Heart right ventricle (tissue), 16 donors: ENCODE measurements around the gene TMEM134. TPM values are rescaled to one million over a fixed set of nuclear protein-coding genes. Genes with fewer than 3 reads are reported as not detected.

Source experiments
- ATAC-seq, 8 donors: fragments of 200-7000 bp; cut with Tn5 transposase; one replicate each; pipeline ENCODE4 v1.9.1; 2020; ENCODE audit warnings: mild to moderate bottlenecking in 8 of 8, moderate library complexity in 8 of 8, moderate number of reproducible peaks in 1 of 8
- DNase-seq, 2 donors: peaks; one replicate each; pipeline ENCODE4 v3.0.0-alpha.2; 2020
- H3K27ac ChIP-seq, 10 donors: fragments of 200-600 bp; sonication (generic) in 2 of 10; one replicate each; pipeline versions ENCODE4 v1.5.0 to v1.8.0; 2020 to 2022; ENCODE audit warnings: mild to moderate bottlenecking in 3 of 10
- H3K27me3 ChIP-seq, 7 donors: fragments of 200-600 bp; one replicate each; pipeline ENCODE4 v1.8.0; 2021 to 2022; ENCODE audit warnings: mild to moderate bottlenecking in 2 of 7
- H3K36me3 ChIP-seq, 9 donors: fragments of 200-600 bp; sonication (generic) in 1 of 9; one replicate each; pipeline versions ENCODE4 v1.5.0 to v1.8.0; 2020 to 2022; ENCODE audit warnings: mild to moderate bottlenecking in 2 of 9
- H3K4me1 ChIP-seq, 9 donors: fragments of 200-600 bp; sonication (generic) in 1 of 9; one replicate each; pipeline versions ENCODE4 v1.5.0 to v1.8.0; 2020 to 2022; ENCODE audit warnings: mild to moderate bottlenecking in 4 of 9
- H3K4me3 ChIP-seq, 10 donors: fragments of 200-600 bp; sonication (generic) in 2 of 10; one replicate each; pipeline versions ENCODE4 v1.5.0 to v1.8.0; 2020 to 2022; ENCODE audit warnings: mild to moderate bottlenecking in 7 of 10, moderate library complexity in 2 of 10
- H3K9me3 ChIP-seq, 11 donors: fragments of 200-600 bp in 10 of 11; sonication (generic) in 2 of 11; one replicate each; pipeline versions ENCODE4 v1.5.0 to v1.8.0; 2013 to 2022; ENCODE audit warnings: mild to moderate bottlenecking in 2 of 11, control low read depth in 1 of 11, moderate library complexity in 1 of 11
- WGBS, 2 donors: extraction: QIAGEN DNeasy Blood & Tissue Kit; methylation state at CpG; one replicate each; pipeline ENCODE4 v1.1.7; 2013; ENCODE audit warnings: inconsistent platforms in 1 of 2; 5-methylcytosine and 5-hydroxymethylcytosine counted together
- intact Hi-C, 10 donors: fragments of 100-400 bp; cut with DNase I; formaldehyde crosslinking; loops; one replicate each; pipeline versions ENCODE4 v1.11.1 to v1.14.2; 2022
- polyA plus RNA-seq, 2 donors: library from polyadenylated mRNA; stranded (reverse); fragments of 200-250 nt; gene quantifications; one replicate each; pipeline ENCODE4 v1.2.3, GENCODE V29; 2013
- total RNA-seq, 10 donors: library from RNA; stranded (reverse); fragmentation: NEBNext Ultra II Directional in 3 of 10; extraction: Animal tissue kit (Norgen Biotek cat#: 25700) in 3 of 10; gene quantifications; one replicate each; pipeline versions ENCODE4 v1.2.1 to v1.2.4, GENCODE V29; 2021 to 2023
- TF ChIP-seq, protein P1 (sequence below), 9 donors: fragments of 200-600 bp; sonication (generic) in 2 of 9; IDR thresholded peaks; one replicate each; pipeline versions ENCODE4 v1.5.0 to v1.8.0; 2021 to 2022; ENCODE audit warnings: antibody characterized with exemption in 9 of 9, mild to moderate bottlenecking in 5 of 9, moderate library complexity in 1 of 9
- donor health status: Arrhythmogenic right ventricular cardiomyopathy.
- donor health status: ischemic (EF 13 %, LVEDD 7.1; RV severe dilation, severe dysfunction).
- donor health status: healthy with polysubstance abuse.
- donor health status: DM: no; HTN: yes; CAD: no.
- donor health status: DM: no; HTN: no; CAD: no.
- donor health status: ischemic (EF 25% LVEDD 6.9; RV normal size, moderate dysfunction).
- donor health status: ischemic (EF 25% LVEDD 5.7; RV mildly dilated, moderate dysfunction).
- donor health status: healthy.
- donor health status: DM: yes; HTN: yes; CAD: no.
- donor health status: Ischemic cardiomyopathy.
- donor health status: ischemic (EF 35%, LVEDD 5.7; RV mildly dilated, moderate dysfunction).
- donor health status: nonischemic (EF 11% LVEDD 7.7; RV severe dilation, severe dysfunction).
- donor health status: DM: yes; HTN: yes; CAD: no.
- donor health status: PGD.
- donor health status: ischemic (EF 29% LVEDD 5.4; RV normal size, mild dysfunction).
- donor health status: nonischemic (EF 23%, LVEDD 6.1; RV moderate dilation, normal function).

The TMEM134 gene
- total and polyA plus RNA-seq, 12 donors = 69.8 to 104 (median 81.2) TPM

DNA sequence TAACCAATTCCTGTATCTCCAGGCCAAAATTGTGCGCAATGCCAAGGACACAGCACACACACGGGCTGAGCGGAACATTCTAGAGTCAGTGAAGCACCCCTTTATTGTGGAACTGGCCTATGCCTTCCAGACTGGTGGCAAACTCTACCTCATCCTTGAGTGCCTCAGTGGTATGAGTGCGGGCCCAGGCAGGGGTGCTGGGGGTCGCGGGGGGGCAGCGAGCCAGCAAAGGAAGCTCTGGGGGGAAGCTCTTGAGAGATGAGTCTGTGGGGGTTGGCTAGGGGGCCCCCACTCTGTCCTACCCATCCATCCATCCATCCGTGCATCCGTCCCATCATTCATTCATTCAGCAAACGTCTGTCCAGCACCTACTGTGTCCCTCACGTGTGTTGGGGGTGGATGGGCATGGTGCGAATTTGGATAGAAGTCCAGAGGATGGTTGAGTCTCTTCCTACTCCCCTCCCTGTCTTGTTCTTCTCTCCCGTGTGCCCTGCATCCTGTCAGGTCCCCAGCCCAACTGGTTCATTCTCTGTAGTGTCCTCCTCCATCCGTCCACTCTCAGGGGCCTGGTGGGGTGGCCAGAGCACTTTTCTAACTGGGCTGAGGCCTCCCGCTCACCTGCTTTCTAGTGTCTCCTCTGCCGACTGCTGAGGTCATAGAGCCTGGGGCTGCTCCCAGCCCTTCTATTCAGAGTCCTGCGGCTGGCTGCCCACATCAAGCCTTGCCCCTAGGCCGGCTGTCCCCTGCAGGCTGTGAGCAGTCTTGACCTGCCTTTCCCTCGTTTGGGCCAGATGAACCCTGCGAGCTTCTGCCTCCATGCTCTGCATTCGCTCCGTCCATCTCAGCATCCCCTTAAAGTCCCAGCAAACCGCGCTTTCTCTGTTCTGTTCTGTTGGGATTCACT lies 37.5 kb downstream of the TMEM134 start:
- intact Hi-C loops = no loop called here
- Histone ChIP-seq H3K36me3 (peaks cover 0 to 69% (median 25%) of the 10 kb centered on the region in 9 donors), H3K27ac (no peak overlapping the region), H3K27me3 (no peaks in the 10 kb centered on the region), H3K4me3 (no peak overlapping the region), H3K4me1 (peaks cover 0 to 32% (median 20%) of the 10 kb centered on the region in 9 donors), H3K9me3 (no peaks in the 10 kb centered on the region)
- 93 to 95% methylated on average over 24 of the region's 24 CpGs for WGBS, 2 donors
- DNase-seq (no peak), ATAC-seq (no peak)
- TF ChIP-seq, protein P1, sequence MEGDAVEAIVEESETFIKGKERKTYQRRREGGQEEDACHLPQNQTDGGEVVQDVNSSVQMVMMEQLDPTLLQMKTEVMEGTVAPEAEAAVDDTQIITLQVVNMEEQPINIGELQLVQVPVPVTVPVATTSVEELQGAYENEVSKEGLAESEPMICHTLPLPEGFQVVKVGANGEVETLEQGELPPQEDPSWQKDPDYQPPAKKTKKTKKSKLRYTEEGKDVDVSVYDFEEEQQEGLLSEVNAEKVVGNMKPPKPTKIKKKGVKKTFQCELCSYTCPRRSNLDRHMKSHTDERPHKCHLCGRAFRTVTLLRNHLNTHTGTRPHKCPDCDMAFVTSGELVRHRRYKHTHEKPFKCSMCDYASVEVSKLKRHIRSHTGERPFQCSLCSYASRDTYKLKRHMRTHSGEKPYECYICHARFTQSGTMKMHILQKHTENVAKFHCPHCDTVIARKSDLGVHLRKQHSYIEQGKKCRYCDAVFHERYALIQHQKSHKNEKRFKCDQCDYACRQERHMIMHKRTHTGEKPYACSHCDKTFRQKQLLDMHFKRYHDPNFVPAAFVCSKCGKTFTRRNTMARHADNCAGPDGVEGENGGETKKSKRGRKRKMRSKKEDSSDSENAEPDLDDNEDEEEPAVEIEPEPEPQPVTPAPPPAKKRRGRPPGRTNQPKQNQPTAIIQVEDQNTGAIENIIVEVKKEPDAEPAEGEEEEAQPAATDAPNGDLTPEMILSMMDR (IDR thresholded peaks at IDR 0.05) = no peak

DNA sequence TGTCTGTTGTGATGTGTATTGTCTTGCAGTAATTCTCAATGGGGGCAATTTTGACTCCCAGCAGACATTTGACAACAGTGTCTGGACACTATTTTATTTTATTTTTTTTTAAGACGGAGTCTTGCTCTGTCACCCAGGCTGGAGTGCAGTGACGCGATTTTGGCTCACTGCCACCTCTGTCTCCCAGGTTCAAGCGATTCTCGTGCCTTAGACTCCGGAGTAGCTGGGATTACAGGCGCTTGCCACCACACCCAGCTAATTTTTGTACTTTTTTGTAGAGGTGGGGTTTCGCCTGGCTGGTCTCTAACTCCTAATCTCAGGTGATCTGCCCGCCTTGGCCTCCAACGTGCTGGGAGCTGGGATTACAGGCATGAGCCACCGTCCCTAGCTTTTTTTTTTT lies 39.3 kb downstream of the TMEM134 start:
- Histone ChIP-seq H3K36me3 (peaks cover 0 to 54% (median 24%) of the 10 kb centered on the region in 9 donors), H3K27ac (no peak overlapping the region), H3K4me1 (peaks cover 0 to 27% (median 20%) of the 10 kb centered on the region in 9 donors)

DNA sequence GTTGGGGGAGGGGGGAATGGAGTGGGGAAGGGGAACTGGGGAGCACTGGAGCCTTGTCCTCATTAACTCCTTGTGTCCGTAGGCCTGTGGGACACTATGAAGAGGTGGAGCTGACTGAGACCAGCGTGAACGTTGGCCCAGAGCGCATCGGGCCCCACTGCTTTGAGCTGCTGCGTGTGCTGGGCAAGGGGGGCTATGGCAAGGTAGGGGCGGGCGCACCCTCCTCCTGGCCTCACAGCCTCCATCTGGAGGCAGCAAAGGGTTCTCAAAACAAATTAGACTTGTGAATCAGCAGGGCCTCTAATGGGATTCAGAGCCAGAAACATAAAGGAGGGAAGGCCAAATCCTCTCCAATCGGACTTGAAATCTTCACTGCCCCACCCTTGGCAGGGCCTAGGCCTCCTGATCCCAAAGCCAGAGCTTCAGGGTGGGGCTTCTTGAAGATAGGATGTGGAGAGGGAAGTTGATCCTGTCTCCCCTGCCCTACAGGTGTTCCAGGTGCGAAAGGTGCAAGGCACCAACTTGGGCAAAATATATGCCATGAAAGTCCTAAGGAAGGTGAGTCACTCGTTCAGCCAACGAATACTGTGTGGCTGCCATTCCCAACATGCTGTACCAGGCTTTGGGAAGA lies 39.9 kb downstream of the TMEM134 start:
- H3K27me3 ChIP-seq = no peaks in the 10 kb centered on the region
- H3K36me3 ChIP-seq = peaks cover 0 to 49% (median 18%) of the 10 kb centered on the region in 9 donors
- peak overlapping the region; percentile 59 to 95 (median 86) for H3K4me3 ChIP-seq
- ATAC-seq (no peak), DNase-seq (no peak)
- TF ChIP-seq, protein P1 (IDR thresholded peaks at IDR 0.05) = no peak
- intact Hi-C loops = loop anchor here in 2 of 10 donors (5.0 to 10.0 kb wide), 2 partner anchors 38 to 74 kb away; partner anchors contain the start of genes TMEM134 (in 2 of the 2) and POLD4 (in 1 of the 2)
- H3K4me1 ChIP-seq = peaks cover 0 to 27% (median 20%) of the 10 kb centered on the region in 9 donors
- WGBS, 2 donors = 52 to 53% methylated on average over 12 of the region's 12 CpGs
- H3K9me3 ChIP-seq = no peaks in the 10 kb centered on the region
- H3K27ac ChIP-seq = peak overlapping the region in 9 of 10 donors; percentile 85 to 96 (median 94)

More for the DNA sequence above, 39.3 kb downstream of the TMEM134 start:
- DNase-seq = no peak
- Histone ChIP-seq H3K27me3 (no peaks in the 10 kb centered on the region), H3K9me3 (no peaks in the 10 kb centered on the region), H3K4me3 (peak overlapping the region in 3 of 10 donors; percentile 68 to 91 (median 79))
- TF ChIP-seq, protein P1 (IDR thresholded peaks at IDR 0.05) = no peak
- ATAC-seq = no peak
- intact Hi-C loops = loop anchor here in 2 of 10 donors (5.0 to 10.0 kb wide), 2 partner anchors 38 to 75 kb away; partner anchors contain the start of genes TMEM134 (in 2 of the 2) and POLD4 (in 1 of the 2)
- WGBS, 2 donors = 76 to 77% methylated on average over 11 of the region's 11 CpGs
